Left ventricle myocardium superior (tissue), 1 donor: Measurements from ENCODE around the gene SGCG. TPM values are rescaled to one million over a fixed set of nuclear protein-coding genes. Genes with fewer than 3 reads are reported as not detected.

Experiments used
- ATAC-seq: fragments of 200-7000 bp; cut with Tn5 transposase; one replicate; pipeline ENCODE4 v1.9.1; 2020; ENCODE audit warnings: mild to moderate bottlenecking, moderate library complexity
- DNase-seq: peaks from one replicate; pipeline ENCODE4 v3.0.0-alpha.2; 2020
- intact Hi-C: fragments of 100-400 bp; cut with micrococcal nuclease; formaldehyde crosslinking; loops from one replicate; pipeline ENCODE4 v1.11.0; 2022
- total RNA-seq: library from RNA; stranded (reverse); fragmentation: NEBNext Ultra II Directional; extraction: Animal tissue kit (Norgen Biotek cat#: 25700); gene quantifications from one replicate; pipeline ENCODE4 v1.2.1, GENCODE V29; 2021
- donor health status: DM: no; HTN: yes; CAD: no; lungs with severe emphysema.

SGCG gene
- total RNA-seq, 1 donor from 2014 or later = 80.2 TPM

GRCh38 chr13:23321535-23322241 is 140.9 kb downstream of the SGCG start:
- intact Hi-C loops = no loop called here
- DNase-seq (peak; percentile 41), ATAC-seq (peak; percentile 83)

- intact Hi-C loops = no loop called here
- DNase-seq (no peak), ATAC-seq (no peak)
Measured at GRCh38 chr13:23322353-23323336, 141.9 kb downstream of the SGCG start.

GRCh38 chr13:23323946-23324709 is 143.3 kb downstream of the SGCG start:
- no peak for ATAC-seq
- intact Hi-C loops = no loop called here
- no peak for DNase-seq

DNA sequence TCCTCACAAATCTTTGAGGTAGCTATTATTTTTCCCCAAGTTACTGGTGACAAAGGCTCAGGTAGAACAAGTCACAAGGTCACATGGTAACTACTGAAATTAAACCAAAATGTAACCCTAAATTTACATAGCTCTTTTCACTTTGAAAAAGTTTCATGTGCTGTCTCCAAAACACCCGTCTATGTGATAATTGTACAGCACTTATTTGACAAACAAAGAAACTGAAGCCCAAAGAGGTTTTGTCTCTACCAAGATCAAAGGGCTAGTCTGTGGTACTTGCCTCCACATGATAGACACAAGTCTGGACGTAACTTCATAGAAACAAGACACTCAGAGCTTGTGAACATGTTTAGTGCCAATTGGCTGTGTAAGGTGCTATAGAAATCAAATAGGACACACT is 144.4 kb downstream of the SGCG start:
- intact Hi-C loops = no loop called here

DNA sequence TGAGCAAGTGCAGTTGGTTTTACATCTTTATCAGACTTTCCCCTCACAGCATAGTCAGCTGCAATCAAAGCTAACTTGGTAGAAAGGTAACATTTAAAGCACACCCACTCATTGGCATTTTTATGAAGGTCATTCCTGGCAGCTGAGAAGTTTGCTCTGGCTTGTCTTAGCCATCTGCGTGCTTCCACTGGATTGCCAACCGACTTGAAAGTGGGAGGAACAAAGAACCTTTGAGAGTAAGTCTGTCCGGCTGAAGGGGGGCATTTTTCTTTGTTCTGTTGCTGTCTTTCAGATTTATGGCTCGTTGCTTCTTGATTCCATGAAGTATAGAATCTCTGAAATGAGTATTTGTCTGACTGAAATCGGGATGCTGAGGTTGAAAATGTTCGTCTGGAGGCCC is 149.6 kb downstream of the SGCG start:
- intact Hi-C loops = no loop called here
- no peak for ATAC-seq
- no peak for DNase-seq

More for the DNA sequence above, 144.4 kb downstream of the SGCG start:
- ATAC-seq (no peak), DNase-seq (no peak)

GRCh38 chr13:23339225-23339624 is 158.4 kb downstream of the SGCG start:
- no peak for DNase-seq
- intact Hi-C loops = no loop called here
- no peak for ATAC-seq

- DNase-seq (no peak), ATAC-seq (no peak)
- intact Hi-C loops = no loop called here
Measured at GRCh38 chr13:23344931-23345595, 164.3 kb downstream of the SGCG start.

DNA sequence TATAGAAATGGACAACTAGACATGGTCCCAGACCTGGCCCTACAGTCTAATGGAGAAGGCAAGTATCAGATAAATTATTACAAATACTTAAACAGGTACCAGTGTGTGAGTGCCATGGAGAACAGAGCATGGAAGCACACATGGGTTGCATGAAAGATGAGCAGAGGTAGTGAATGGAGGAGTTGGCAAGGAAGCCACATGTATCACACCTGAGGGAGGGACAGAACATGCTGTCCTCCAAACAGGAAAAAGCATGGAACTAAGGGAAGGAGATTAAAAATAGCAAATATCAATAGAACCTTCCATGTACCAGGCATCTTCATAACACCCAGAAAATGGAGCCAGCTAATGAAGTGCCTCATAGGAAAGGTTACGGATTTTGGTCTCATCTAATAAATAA is 166.8 kb downstream of the SGCG start:
- ATAC-seq = no peak
- intact Hi-C loops = no loop called here

GRCh38 chr13:23348262-23349127 is 167.7 kb downstream of the SGCG start:
- intact Hi-C loops = no loop called here
- ATAC-seq = peak; percentile 78
- DNase-seq = no peak

More for the DNA sequence above, 166.8 kb downstream of the SGCG start:
- no peak for DNase-seq

DNA sequence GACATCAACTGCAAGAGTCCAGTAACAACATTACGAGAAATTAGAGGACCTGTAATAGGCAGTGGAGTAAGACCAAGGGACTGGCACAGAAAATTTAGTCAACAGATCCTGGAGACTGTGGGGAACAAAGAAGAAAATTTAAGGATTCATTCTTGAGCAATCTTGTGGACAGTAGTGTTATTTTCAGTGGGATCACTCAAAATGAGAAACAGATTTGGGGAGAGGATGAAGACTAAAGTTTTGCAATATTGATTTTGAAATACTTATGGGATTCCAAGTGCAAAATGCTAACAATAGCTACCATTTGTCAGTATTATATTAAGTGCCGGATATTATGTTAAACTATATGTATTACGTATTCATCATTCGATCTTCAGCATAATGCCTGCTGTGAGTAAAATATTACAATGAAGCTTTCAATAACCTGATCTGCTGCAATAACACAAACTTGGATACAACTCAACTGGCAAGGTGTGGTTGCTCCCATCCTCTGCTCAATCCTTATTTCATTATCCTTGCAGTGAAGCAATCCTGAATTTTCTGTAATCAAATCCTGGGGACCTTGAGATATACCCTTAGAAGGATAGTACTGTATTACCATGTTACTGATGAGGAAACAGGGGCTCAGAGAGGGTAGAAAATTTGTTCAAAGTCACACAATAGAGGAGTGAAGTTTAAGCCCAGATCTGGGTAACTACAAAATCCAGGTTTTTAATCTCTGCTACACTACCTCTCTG is 168.6 kb downstream of the SGCG start:
- ATAC-seq (peak; percentile 36), DNase-seq (no peak)

GRCh38 chr13:23350009-23350408 is 169.2 kb downstream of the SGCG start:
- intact Hi-C loops = no loop called here
- DNase-seq = no peak
- no peak for ATAC-seq

More for the DNA sequence above, 168.6 kb downstream of the SGCG start:
- intact Hi-C loops = no loop called here

DNA sequence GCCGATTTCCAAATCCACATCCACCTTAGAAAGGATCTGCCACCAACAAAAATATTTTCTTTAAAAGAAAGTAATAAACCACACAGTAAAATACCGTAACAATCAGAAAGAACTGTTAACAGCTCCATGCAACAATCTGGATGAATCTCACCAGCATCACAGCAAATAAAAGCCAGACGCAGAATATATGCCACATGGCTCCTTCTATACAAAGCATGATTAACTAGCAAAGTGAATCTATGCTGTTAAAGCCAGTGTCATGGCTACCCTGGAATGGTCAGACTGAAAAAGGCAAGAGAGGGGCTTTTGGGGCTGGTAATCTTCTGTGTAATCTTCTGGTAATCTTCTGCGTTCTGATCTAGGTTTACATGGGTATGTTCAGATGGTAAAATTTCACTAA is 171.4 kb downstream of the SGCG start:
- DNase-seq (no peak), ATAC-seq (no peak)
- intact Hi-C loops = no loop called here

GRCh38 chr13:23354520-23354919 is 173.7 kb downstream of the SGCG start:
- intact Hi-C loops = no loop called here
- ATAC-seq (no peak), DNase-seq (no peak)

DNA sequence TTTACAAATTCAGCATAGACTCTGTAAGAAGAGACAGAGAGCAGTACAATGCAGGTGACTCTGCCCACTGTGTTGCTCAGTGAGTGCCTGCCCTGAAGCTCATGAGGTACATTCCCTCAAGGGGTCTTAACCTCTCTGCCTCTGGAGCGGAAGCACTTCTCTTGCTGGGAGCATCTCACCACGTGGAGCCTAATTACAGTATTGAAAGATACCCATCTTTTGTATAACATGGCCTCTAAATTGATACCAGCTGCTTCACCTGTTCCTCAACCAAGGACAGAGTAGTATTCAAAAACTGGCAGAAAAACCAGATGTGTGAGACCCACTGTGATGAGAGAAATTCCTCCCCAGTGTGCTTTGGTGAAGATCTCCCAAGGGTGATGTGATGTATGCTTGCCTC is 175.6 kb downstream of the SGCG start:
- ATAC-seq (no peak), DNase-seq (no peak)

DNA sequence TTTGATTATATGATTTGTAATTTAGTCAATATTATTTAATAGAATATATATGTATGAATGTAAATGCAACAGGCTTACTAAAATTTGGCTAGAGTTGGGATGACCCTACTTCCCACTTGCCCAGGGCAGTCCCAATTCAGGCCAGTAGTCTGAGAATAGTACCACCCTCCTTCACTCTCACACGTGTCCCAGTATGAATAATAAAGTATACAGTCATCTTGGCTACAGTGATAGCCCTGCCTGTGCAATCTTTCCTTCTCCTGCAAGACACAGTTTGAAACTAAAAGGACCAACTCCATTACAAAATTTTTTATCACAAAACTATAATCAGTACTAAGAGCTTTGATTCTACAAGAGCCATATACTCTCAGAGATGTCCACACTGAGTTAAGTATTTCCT is 176.6 kb downstream of the SGCG start:
- ATAC-seq (no peak), DNase-seq (no peak)
- intact Hi-C loops = no loop called here

More for the DNA sequence above, 175.6 kb downstream of the SGCG start:
- intact Hi-C loops = no loop called here

GRCh38 chr13:23359882-23360281 is 179.1 kb downstream of the SGCG start:
- no peak for ATAC-seq
- no peak for DNase-seq
- intact Hi-C loops = no loop called here

- intact Hi-C loops = no loop called here
- ATAC-seq (no peak), DNase-seq (no peak)
Measured at GRCh38 chr13:23365652-23366051, 184.9 kb downstream of the SGCG start.
